GM12874 (cell line): Measurements from ENCODE around the gene TENT5C.

Source experiments
- TF ChIP-seq, protein P1 (sequence below): IDR thresholded peaks from 2 replicates; pipeline ENCODE4 v1.5.1; 2011; ENCODE audit warnings: low read depth, mild to moderate bottlenecking, control low read depth, low read length, moderate library complexity; ENCODE audit not compliant: insufficient read depth

TENT5C gene

DNA sequence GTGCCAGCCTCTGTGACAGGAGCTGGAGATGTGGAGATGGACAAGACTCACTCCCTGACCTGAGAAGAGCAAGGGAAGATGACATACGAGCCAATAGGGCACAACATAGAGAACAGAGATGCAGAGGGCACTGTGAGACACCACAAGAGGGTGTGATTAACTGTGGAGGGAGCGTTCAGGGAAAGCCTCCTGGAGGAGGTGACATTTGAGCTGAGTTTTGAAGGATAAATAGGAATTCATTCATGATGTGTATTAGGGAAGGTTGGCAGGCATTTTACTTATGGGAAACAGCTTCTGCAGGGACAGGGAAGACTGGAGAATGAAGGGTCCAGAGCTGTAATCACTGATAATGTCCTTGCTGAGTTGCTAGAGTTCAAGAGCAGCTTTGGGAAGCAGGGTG is 25.0 kb upstream of the TENT5C start:
- TF ChIP-seq, protein P1, sequence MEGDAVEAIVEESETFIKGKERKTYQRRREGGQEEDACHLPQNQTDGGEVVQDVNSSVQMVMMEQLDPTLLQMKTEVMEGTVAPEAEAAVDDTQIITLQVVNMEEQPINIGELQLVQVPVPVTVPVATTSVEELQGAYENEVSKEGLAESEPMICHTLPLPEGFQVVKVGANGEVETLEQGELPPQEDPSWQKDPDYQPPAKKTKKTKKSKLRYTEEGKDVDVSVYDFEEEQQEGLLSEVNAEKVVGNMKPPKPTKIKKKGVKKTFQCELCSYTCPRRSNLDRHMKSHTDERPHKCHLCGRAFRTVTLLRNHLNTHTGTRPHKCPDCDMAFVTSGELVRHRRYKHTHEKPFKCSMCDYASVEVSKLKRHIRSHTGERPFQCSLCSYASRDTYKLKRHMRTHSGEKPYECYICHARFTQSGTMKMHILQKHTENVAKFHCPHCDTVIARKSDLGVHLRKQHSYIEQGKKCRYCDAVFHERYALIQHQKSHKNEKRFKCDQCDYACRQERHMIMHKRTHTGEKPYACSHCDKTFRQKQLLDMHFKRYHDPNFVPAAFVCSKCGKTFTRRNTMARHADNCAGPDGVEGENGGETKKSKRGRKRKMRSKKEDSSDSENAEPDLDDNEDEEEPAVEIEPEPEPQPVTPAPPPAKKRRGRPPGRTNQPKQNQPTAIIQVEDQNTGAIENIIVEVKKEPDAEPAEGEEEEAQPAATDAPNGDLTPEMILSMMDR = no peak

DNA sequence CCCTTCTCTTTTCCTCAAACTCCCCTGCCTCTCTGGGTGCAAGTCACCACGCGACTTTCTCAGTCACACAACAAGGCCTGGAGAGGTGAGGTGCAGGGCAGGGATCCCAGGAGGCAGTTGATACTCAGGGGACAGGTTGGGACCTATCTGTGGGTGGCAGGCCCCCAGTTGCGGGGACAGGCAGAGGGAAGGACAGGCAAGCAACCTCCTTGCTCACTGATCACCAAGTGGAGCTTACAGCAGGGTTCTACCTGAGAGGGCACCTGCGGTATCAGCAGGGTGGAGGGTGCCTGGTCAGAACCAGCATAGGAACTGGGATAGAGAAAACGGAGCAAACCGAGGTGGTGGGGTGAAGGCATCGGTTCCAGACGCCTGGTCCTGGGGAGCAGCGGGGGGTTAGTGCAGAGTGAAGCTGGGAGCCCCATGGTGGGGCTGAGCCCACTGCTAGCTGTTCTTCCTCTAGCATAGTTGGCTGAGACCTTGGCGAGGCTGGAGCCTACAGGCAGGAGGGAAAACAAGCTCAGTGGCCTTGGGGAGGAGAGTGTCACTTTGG is 24.4 kb upstream of the TENT5C start:
- TF ChIP-seq, protein P1 = no peak

DNA sequence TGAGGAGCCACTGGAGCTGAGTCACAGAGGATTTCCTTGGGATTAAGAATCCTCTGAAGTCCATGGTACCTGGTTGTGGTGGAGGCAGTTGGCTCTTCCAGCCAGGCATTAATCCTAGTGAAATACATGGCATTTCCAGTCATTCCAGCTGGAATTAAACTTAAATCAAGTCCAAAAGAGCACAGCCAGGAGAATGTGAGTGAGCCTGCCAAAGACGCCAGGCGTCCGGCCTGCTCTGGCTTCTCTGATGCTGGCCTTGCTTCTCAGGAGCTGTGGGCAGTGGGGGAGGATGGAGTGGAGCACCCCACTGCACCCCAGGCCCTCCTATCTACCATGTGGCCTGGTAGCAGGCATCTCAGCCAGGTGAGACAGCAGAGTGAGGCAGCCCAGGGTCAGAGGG is 23.4 kb upstream of the TENT5C start:
- TF ChIP-seq, protein P1 = no peak

DNA sequence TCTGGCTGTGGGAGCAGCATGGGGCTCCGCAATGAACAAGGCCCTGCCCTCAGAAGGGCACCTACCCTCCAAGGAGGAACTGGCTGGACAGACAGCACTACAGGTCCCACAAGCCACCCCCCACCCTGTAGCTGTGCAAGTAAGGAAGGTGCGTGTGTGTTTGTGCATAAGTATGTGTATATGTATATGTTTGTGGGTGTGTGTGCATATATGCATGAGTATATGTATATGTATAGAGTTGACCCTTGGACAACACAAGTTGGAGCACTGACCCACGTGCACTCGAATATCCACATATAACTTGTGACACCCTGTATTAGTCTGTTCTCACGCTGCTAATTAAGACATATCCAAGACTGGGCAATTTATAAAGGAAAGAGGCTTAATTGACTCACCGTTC is 22.6 kb upstream of the TENT5C start:
- TF ChIP-seq, protein P1 = no peak

DNA sequence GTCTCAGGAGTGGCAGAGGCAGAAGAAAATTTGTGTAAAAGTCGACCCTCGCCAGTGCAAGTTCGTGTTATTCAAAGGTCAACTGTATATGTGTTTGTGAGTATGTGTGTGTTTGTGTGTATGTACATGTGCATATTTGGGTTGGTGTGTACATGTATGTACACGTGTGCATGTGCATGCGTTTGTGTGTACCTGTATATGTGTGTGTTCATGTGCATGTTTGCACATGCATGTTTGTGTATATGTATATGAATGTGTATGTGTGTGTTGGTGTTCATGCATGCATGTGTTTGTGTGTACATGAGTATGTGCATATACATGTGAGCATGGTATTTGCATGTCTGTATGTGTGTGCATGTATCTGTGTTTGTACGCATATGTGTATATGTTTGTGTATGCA is 21.7 kb upstream of the TENT5C start:
- TF ChIP-seq, protein P1 = no peak

DNA sequence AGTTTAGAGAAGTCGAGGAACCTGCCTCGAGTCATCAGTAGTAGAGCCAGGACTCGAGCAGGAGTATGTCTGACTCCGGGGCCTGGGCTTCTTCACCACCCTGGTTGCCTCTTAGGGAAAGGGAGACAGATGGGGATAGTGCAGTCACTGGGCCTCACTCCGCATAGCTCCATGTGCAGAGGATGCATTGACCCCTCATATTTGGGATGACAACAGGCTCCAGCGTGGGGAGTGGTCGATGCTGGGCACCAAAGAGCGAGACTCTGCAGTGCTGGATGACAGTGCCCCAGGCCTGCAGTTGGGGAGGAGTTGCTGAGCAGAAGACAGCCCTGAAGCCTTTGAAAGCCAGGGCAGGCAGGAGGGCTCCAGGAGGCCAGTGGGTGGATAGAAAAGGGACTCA is 20.8 kb upstream of the TENT5C start:
- TF ChIP-seq, protein P1 = no peak

DNA sequence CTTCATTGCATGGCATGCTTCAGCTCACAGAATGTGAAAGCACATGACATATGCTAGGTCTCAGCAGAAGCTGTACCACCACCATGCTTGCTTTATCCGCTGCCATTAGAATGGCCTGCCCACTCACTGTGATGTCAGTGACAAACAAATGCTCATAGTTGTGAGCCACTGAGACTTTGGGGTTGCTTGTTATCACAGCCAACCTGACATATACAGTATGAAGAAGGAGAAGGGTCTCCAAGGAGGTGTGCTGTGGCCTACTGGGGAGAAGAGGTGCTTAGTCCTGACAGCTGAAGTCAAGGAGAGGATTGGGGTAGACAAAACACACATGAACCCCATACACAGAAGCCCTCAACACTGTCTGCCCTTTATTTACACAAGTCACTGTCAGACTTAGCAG is 19.5 kb upstream of the TENT5C start:
- TF ChIP-seq, protein P1 = no peak
